Stimulated activated CD4-positive, alpha-beta T cell treated with anti-CD3 and anti-CD28 coated beads, Interleukin-1b, Interleukin-23, amount 100 ng/mL, for 48 hours (primary cell): ENCODE measurements around the gene TCEAL5.
A peak's percentile ranks its signal among the peaks of the same experiment; 100 is the strongest.
"Not testable (repeated sequence)": the region's sequence is repeated elsewhere in the genome, so short reads cannot be mapped to it uniquely, and the experiment has no call there.

ENCODE experiments used
- DNase-seq: peaks from one replicate; pipeline ENCODE4 v3.0.0-alpha.2; 2020

Gene TCEAL5

GRCh38 chrX:103276581-103277002 is at the start of gene TCEAL5:
TSS of gene TCEAL5 (minus strand) at chrX:103276750. CDS start at chrX:103274563, 2,187 bp downstream.
- DNase-seq = no peak

- DNase-seq = no peak
Observed at GRCh38 chrX:103311399-103311780, 34.8 kb upstream of the TCEAL5 start.

- peak; percentile 83 for DNase-seq
Observed at GRCh38 chrX:103310555-103311398, 34.2 kb upstream of the TCEAL5 start, which contains the start of gene BEX2. TSS of gene BEX2 (minus strand) at chrX:103310990. CDS start at chrX:103309976, 1,014 bp downstream.

- peak; percentile 1 for DNase-seq
Observed at GRCh38 chrX:103309860-103310554, 33.5 kb upstream of the TCEAL5 start.

DNA sequence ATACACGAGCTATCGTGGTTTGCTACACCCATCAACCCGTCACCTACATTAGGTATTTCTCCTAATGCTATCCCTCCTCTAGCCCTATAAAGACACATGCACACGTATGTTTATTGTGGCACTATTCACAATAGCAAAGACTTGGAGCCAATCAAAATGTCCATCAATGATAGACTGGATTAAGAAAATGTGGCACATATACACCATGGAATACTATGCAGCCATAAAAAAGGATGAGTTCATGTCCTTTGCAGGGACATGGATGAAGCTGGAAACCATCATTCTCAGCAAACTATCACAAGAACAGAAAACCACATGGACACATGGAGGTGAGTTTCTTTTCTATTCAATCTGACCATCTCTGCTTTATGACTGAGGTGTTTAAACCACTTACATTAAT is 29.1 kb upstream of the TCEAL5 start:
- DNase-seq = not testable (repeated sequence)

DNA sequence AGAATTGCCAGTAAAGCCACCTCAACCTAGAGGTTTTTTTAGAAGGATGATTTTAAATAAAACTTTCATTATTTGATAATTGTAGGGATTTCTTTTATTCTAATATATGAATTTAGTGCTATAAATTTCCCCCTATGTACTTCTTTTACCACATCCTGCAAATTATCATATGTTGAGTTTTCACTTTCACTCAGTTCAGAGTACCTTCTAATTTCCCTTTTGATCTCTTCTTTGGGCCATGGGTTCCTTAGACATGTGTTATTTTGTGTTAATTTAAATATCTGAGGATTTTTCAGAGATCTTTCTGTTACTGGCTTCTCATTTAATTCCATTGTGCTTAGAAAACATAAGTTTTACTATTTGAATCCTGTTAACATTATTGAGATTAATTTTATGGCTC is 28.2 kb upstream of the TCEAL5 start:
- no peak for DNase-seq

DNA sequence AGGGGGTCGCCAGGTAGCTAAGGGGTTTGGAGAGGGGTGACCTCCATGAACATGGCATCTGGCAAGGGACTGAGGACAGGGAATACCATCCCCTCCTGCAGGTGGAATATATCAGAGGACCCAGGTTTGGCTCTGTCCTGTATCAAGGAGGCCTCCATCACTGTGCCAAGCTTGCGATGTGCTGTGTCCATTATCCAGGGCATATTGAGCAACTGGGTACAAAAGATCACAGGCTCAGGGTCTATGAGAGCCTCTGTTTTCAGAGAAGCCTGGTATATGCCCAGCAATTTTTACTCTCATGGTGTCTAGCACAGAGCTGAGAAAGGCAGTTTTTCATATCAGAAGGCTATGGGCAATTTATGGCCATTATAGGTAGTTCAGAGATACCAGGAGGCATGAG is 16.6 kb upstream of the TCEAL5 start:
- DNase-seq = no peak

- DNase-seq = no peak
Observed at GRCh38 chrX:103279624-103280023, 3.1 kb upstream of the TCEAL5 start.

- DNase-seq = no peak
Observed at GRCh38 chrX:103275947-103276567, 493 bp downstream of the TCEAL5 start.

DNA sequence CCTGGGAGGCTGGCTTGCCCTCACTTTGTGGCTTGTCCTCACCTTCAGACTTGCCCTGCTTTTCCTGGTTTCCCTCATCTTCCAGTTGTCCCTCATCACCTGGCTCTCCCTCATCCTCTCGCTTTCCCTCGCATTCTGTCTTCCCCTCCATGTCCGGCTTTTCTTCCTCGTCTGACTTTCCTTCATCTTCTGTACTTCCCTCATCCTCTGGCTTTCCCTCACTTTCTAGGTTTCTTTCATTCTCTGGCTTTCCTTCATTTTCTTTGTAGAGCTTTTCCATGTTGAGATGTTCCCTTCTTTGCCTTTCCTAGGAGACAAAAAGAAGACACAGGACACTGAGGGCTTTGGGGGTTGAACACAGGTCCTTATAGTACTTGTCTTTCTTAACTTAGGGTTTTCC is 2.3 kb downstream of the TCEAL5 start:
- no peak for DNase-seq

GRCh38 chrX:103258275-103258674 is 18.3 kb downstream of the TCEAL5 start:
- DNase-seq = no peak

DNA sequence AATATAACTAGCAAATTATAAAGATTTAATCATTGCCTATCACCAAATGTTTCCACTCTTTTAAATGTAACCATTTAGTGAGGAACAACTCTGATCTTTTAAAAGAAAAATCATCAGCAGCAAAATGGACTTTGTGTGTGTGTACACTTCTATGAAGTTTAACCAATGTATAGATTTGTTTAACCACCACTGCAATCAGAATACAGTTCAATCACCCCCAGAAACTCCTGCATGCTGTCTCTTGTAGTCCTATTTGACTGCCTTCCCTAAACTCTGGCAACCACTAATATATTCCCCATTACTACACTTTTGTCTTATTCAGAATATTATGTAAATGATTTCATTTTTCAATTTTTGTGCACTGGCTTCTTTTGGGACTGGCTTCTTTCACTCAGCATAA is 19.9 kb downstream of the TCEAL5 start:
- DNase-seq = no peak

GRCh38 chrX:103254921-103255493 is 21.5 kb downstream of the TCEAL5 start, which contains the start of gene TCEAL8:
TSS of gene TCEAL8 (minus strand) at chrX:103255155. CDS start at chrX:103253979, 1,176 bp downstream.
- DNase-seq = peak; percentile 65

GRCh38 chrX:103254171-103254824 is 22.3 kb downstream of the TCEAL5 start:
- DNase-seq = peak; percentile 40

- DNase-seq = no peak
Observed at GRCh38 chrX:103253608-103254007, 22.9 kb downstream of the TCEAL5 start.

GRCh38 chrX:103250977-103251376 is 25.6 kb downstream of the TCEAL5 start:
- DNase-seq = no peak

DNA sequence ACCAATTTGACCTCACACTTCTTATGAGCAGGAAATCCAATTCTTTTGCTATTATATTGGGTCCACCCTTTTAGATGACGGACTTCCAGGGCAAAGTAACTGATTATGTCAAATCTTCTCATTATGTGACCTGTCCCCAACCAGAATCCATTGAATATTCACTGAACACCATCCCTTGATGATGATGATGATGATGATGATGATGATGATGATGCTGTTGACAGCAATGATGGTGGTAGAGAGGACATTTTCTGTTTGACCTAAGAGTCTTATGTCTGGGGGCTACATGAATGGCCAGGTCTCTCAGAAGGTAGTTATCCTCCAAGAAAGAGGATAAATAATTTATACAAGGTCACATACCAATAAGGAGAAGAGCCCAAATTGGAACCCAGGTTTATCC is 26.7 kb downstream of the TCEAL5 start:
- DNase-seq = no peak

DNA sequence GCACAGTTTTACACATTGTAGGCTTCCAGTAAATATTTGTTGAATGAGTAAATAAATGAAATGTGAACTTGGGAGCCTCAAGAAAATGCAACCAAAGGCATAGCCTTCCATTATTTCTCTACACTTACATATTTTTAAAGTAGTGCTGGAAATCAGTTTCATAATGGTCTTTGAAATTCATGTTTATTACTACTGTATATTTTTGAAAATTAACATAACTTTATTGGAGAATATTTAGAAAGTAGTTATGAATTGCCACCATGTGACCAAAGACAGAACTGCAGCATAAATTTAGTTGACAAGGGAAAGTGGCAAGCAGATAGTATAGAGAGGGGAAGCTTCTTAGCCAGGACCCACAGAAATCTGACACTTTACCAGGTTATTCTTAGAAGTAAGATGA is 28.0 kb downstream of the TCEAL5 start:
- no peak for DNase-seq

DNA sequence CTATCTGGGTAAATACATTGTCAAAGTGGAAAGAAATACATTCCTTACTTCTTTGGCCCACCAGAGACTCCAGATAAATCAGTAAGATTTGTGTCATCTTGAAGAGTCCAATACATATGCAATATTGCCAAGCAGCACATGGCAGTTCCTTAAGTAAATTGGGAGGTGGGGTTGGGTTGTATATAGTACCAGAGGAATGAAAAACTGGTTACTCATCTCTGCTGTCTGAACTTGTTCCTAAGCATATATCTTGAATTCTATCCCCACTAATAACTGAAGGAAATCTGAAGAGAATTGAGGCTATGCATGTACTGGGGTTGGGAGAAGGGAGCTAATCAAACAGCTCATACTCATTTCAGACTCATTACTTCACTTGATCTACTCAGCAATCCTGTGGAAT is 36.4 kb downstream of the TCEAL5 start:
- DNase-seq = no peak

- DNase-seq = no peak
Observed at GRCh38 chrX:103236296-103236695, 40.3 kb downstream of the TCEAL5 start.

DNA sequence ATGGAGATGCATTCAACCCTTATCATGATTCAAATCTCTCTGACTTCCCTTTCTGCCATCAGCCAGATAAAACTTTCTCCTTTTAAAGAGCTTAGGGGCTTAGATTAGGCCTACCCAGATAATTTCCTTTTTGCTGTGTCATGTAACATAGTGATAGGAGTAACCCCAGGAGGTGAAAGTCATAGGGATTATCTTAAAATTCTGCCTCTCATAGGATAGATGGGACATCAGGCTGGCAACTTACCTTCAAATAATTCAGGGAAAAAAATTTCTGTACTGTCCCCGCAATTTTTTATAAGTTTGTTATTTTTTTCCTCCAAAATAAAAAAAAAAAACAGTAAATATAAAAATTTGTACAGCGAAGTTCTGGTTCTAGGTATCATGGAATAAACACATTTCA is 40.9 kb downstream of the TCEAL5 start:
- not testable (repeated sequence) for DNase-seq

DNA sequence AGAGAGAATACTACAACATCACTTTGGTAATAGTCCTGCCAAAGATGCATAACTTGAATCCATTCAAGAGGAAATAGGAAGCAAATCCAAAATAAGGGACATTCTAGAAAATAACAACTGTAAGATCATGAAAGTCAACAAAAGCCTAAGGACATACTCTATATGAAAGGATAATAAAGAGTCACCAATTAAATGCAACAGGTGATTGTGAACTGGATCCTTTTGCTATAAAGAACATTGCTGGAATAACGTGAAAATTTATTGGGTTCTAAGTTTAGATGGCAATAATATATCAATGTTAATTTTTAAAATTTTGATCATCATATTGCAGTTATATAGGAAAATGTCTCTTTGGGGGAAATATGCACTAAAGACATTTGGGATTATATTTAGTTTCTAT is 41.7 kb downstream of the TCEAL5 start:
- no peak for DNase-seq

DNA sequence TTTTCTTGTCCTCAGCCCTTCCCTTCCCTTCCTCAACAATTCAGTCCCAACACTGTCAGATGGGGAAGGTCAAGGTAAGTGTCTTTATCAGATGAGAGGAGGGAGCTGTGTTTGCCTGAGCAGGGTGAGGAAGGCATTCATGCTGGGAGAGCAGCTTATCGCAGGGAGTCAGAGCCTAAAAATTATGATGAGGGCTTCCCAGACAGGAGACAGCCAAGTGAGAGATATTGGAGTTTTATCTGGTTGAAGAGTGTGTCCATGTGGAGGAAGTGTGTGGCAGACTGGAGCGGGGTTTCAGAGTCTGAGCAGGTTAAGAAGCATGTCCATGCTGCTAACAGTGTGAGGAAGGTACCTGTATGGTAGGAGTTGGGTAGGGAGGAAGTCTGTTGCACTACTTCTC is 43.3 kb downstream of the TCEAL5 start:
- DNase-seq = no peak
